Testis (tissue), 3 donors: ENCODE data around the gene NPR2. TPM values are rescaled to one million over a fixed set of nuclear protein-coding genes. Genes with fewer than 3 reads are reported as not detected.

Experiments used
- DNase-seq: peaks from one replicate; pipeline ENCODE4 v3.0.0-alpha.2; 2019
- H3K27ac ChIP-seq, 2 donors: fragments of 200-600 bp; sonication (generic); one replicate each; pipeline ENCODE4 v1.5.1; 2019
- H3K27me3 ChIP-seq: fragments of 200-600 bp; sonication (generic); one replicate; pipeline ENCODE4 v1.5.1; 2019
- H3K36me3 ChIP-seq: fragments of 200-600 bp; sonication (generic); one replicate; pipeline ENCODE4 v1.5.1; 2017; ENCODE audit warnings: low read depth; ENCODE audit errors: missing control alignments
- H3K4me1 ChIP-seq: fragments of 200-600 bp; sonication (generic); one replicate; pipeline ENCODE4 v1.5.1; 2019
- H3K4me3 ChIP-seq, 2 donors: fragments of 200-600 bp; sonication (generic); one replicate each; pipeline ENCODE4 v1.5.1; 2017 to 2019
- H3K9me3 ChIP-seq: fragments of 200-600 bp; sonication (generic); one replicate; pipeline ENCODE4 v1.5.1; 2017
- CTCF ChIP-seq, 3 experiments: fragments of 450-650 bp in 2 of 3; fragments of 200-600 bp in 1 of 3; sonication (generic) in 1 of 3; IDR thresholded peaks; one replicate each; pipeline ENCODE4 v1.5.1; 2016 to 2019; ENCODE audit warnings: antibody characterized with exemption in 3 of 3, mild to moderate bottlenecking in 2 of 3, moderate library complexity in 1 of 3
- POLR2A ChIP-seq: fragments of 450-650 bp; IDR thresholded peaks from one replicate; pipeline ENCODE4 v1.6.1; 2017; ENCODE audit warnings: antibody characterized with exemption, mild to moderate bottlenecking, moderate library complexity
- WGBS, 2 donors: methylation state at CpG; one replicate each; pipeline ENCODE4 v1.1.5; 2018; 5-methylcytosine and 5-hydroxymethylcytosine counted together
- intact Hi-C: fragments of 100-400 bp; cut with DNase I; formaldehyde crosslinking; loops from one replicate; pipeline ENCODE4 v1.15.1; 2023; ENCODE audit warnings: low total_unique reads
- polyA plus RNA-seq: library from polyadenylated mRNA; stranded (reverse); fragments of 350-450 nt; fragmentation: Illumina TruSeq; extraction: RNeasy Lipid Tissue Mini Kit (QIAGEN cat#74804); gene quantifications from one replicate; pipeline ENCODE4 v1.2.3, GENCODE V29; 2014; ENCODE audit warnings: low read depth, low replicate concordance; ENCODE audit not compliant: insufficient read depth
- total RNA-seq, 2 donors: library from RNA; depleted of rRNA; stranded (reverse); fragments of >200 nt; gene quantifications; one replicate each; pipeline ENCODE4 v1.2.3, GENCODE V29; 2016

Gene NPR2
- total and polyA plus RNA-seq, 3 donors from 2014 or later, result 16.1 to 23.4 (median 18.5) TPM

- intact Hi-C loops, result no loop called here
- 91 to 94% methylated on average over 1 of the region's 1 CpG for WGBS, 2 donors
- no peaks in the 10 kb centered on the region for H3K9me3 ChIP-seq
- TF ChIP-seq CTCF (IDR thresholded peaks at IDR 0.05) (no peak), POLR2A (no peak)
- peaks cover 16% of the 10 kb centered on the region for H3K4me1 ChIP-seq
- H3K27me3 ChIP-seq, result no peaks in the 10 kb centered on the region
- no peaks in the 10 kb centered on the region for H3K36me3 ChIP-seq
- H3K27ac ChIP-seq, result no peak overlapping the region
- DNase-seq, result no peak
- H3K4me3 ChIP-seq, result no peak overlapping the region
Measured at GRCh38 chr9:35767458-35767857, 23.9 kb upstream of the NPR2 start.

- 92 to 97% methylated on average over 1 of the region's 1 CpG for WGBS, 2 donors
- no peak for TF ChIP-seq CTCF (IDR thresholded peaks at IDR 0.05)
- no peak for TF ChIP-seq POLR2A
- intact Hi-C loops, result no loop called here
Measured at GRCh38 chr9:35769763-35770162, 21.6 kb upstream of the NPR2 start.

GRCh38 chr9:35771075-35771433, 20.3 kb upstream of the NPR2 start:
- DNase-seq, result peak; percentile 60
- no peaks in the 10 kb centered on the region for H3K36me3 ChIP-seq
- H3K27me3 ChIP-seq, result no peaks in the 10 kb centered on the region
- H3K4me3 ChIP-seq, result no peak overlapping the region
- intact Hi-C loops, result no loop called here
- no peaks in the 10 kb centered on the region for H3K9me3 ChIP-seq
- TF ChIP-seq CTCF (IDR thresholded peaks at IDR 0.05), result no peak
- WGBS, 2 donors, result 24 to 39% methylated on average over 4 of the region's 4 CpGs
- H3K27ac ChIP-seq, result peak overlapping the region in 1 of 2 donors; percentile 37
- H3K4me1 ChIP-seq, result peaks cover 25% of the 10 kb centered on the region

More at GRCh38 chr9:35769763-35770162, 21.6 kb upstream of the NPR2 start:
- Histone ChIP-seq H3K9me3 (no peaks in the 10 kb centered on the region), H3K4me1 (peaks cover 16% of the 10 kb centered on the region), H3K36me3 (no peaks in the 10 kb centered on the region), H3K27me3 (no peaks in the 10 kb centered on the region), H3K4me3 (no peak overlapping the region), H3K27ac (no peak overlapping the region)
- DNase-seq, result no peak

GRCh38 chr9:35771534-35771933, 19.9 kb upstream of the NPR2 start:
- DNase-seq, result peak; percentile 43
- WGBS, 2 donors, result 46 to 47% methylated on average over 1 of the region's 1 CpG

More at GRCh38 chr9:35771534-35771933, 19.9 kb upstream of the NPR2 start:
- peaks cover 25% of the 10 kb centered on the region for H3K4me1 ChIP-seq
- intact Hi-C loops, result no loop called here
- H3K4me3 ChIP-seq, result no peak overlapping the region
- TF ChIP-seq POLR2A (no peak), CTCF (IDR thresholded peaks at IDR 0.05) (no peak)
- H3K27ac ChIP-seq, result peak overlapping the region in 1 of 2 donors; percentile 37
- no peaks in the 10 kb centered on the region for H3K27me3 ChIP-seq
- no peaks in the 10 kb centered on the region for H3K36me3 ChIP-seq
- no peaks in the 10 kb centered on the region for H3K9me3 ChIP-seq
